ENCODE data around the gene KANTR.
A peak's percentile ranks its signal among the peaks of the same experiment; 100 is the strongest.

Gene KANTR

GRCh38 chrX:53073115-53073586 lies 20.8 kb upstream of the KANTR start:
- no peak for TF ChIP-seq CTCF (IDR thresholded peaks at IDR 0.05; ENCODE audit: low read depth, low read length)
- no peak for DNase-seq (ENCODE audit: low read depth in 2 of 2)
- no peak overlapping the region for H3K4me3 ChIP-seq (replicated peaks in 1 of 2; ENCODE audit: low read depth in 2 of 2, low read length in 2 of 2)

DNA sequence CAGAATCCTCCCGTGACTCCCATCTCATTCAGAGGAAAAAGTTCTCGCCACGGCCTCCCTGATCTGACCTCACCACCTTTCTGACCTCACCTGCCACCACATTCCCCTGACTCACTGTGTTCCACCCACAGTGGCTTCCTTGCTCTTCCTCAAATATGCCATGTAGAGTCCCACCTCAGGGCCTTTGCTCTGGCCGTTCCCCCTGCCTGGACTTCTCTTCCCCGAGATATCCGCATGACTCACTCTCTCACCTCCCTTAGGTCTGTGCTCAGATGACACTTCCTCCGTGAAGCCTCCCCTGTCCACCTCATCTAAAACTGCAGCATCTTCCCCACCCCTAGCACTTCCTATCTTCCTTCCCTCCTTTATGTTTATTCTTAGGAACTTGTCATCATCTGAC lies 18.9 kb upstream of the KANTR start:
- H3K4me3 ChIP-seq (replicated peaks in 1 of 2; ENCODE audit: low read depth in 2 of 2, low read length in 2 of 2), result no peak overlapping the region
- TF ChIP-seq CTCF (IDR thresholded peaks at IDR 0.05; ENCODE audit: low read depth, low read length), result no peak
- no peak for DNase-seq (ENCODE audit: low read depth in 2 of 2)

GRCh38 chrX:53076671-53077070 lies 17.3 kb upstream of the KANTR start:
- DNase-seq (ENCODE audit: low read depth in 2 of 2), result no peak
- TF ChIP-seq CTCF (IDR thresholded peaks at IDR 0.05; ENCODE audit: low read depth, low read length), result no peak
- H3K4me3 ChIP-seq (replicated peaks in 1 of 2; ENCODE audit: low read depth in 2 of 2, low read length in 2 of 2), result no peak overlapping the region

DNA sequence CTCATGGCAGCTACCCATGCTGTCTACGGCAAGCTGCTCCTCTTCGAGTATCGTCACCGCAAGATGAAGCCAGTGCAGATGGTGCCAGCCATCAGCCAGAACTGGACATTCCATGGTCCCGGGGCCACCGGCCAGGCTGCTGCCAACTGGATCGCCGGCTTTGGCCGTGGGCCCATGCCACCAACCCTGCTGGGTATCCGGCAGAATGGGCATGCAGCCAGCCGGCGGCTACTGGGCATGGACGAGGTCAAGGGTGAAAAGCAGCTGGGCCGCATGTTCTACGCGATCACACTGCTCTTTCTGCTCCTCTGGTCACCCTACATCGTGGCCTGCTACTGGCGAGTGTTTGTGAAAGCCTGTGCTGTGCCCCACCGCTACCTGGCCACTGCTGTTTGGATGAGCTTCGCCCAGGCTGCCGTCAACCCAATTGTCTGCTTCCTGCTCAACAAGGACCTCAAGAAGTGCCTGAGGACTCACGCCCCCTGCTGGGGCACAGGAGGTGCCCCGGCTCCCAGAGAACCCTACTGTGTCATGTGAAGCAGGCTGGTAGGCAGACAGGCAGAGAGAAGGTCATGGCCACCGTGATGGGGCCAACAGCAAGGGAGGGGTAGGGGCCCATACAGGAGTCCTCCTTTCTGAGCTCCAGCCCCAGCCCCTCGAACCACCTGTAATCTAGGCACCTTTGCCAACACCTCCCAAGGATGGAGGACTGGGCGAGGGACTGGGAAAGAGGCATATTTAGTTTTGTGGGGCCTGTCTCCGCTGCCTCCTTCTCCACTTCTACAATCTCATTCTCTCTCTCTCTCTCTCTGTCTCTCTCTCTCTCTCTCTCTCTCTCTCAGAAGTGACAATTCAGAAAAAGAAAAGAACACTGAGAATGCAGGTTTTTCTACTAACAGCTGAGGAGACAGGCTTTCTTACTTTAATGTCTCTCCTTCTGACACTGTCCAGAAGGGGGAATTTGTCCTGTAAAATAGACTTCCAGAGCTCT lies 16.4 kb upstream of the KANTR start:
- TF ChIP-seq CTCF (IDR thresholded peaks at IDR 0.05; ENCODE audit: low read depth, low read length), result no peak
- no peak overlapping the region for H3K4me3 ChIP-seq (replicated peaks in 1 of 2; ENCODE audit: low read depth in 2 of 2, low read length in 2 of 2)
- no peak for DNase-seq (ENCODE audit: low read depth in 2 of 2)

DNA sequence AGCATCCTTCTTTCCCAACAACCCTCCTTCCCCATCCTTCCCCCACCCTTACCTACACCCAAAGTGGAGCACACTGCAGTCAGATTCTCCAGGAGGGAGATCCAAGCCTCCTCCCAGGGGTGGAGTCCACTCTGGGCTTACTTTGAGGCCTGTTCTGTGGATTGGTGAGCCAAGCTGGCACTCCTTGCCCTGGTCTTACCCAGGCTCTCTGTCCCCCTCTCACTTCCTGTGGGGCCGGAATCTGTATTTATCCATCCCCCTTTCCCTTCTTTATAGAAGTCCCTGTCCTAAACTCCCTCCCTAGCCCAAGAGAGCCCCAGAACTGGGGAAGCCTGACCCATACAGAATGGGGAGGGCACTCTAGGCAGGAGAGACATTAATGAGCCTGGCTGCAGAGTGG lies 15.0 kb upstream of the KANTR start:
- DNase-seq (ENCODE audit: low read depth in 2 of 2), result no peak
- no peak for TF ChIP-seq CTCF (IDR thresholded peaks at IDR 0.05; ENCODE audit: low read depth, low read length)
- no peak overlapping the region for H3K4me3 ChIP-seq (replicated peaks in 1 of 2; ENCODE audit: low read depth in 2 of 2, low read length in 2 of 2)

DNA sequence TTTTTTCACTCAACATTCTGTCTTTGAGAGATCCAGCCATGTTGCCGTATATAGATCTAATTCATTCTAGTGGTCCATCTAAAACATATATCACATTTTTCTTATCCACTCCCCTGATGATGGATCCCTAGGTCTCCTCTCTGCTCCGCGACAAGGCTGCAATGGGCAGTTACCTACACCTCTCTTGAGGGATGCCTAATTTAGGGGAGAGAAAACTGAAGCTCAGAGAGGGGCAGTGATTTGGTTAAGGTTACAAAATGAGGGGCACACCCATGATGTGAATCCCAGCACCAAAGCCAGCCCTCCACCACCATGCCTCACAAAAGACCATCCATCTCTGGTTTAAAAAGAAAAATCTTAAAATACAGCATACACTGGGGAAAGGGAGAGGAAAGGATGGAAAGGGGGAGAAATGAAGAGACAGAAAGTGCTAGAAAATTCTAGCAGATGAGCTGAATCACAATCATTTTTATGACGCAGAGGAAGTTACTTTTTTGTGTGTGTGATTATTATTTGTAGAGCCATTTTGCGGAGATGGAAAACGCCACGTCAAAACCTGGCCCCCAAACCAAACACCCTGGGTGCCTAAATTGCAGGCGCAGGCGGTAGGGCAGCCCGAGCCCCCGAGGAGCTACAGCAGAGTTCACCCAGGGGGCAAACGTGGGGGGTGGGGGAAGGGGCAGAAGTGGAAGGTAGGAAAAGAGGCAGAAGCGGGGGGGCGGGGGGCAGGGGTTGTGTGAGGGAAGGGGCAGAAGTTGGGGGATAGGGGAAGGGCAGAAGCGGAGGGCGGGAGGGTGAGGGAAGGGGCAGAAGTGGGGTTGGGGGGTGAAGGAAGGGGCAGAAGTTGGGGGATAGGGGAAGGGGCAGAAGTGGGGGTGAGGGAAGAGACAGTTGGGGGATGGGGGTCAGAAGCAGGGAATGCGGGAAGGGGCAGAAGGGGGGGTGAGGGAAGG lies 13.0 kb upstream of the KANTR start:
- DNase-seq (ENCODE audit: low read depth in 2 of 2), result peak; percentile 33 to 37
- no peak for TF ChIP-seq CTCF (IDR thresholded peaks at IDR 0.05; ENCODE audit: low read depth, low read length)
- H3K4me3 ChIP-seq (replicated peaks in 1 of 2; ENCODE audit: low read depth in 2 of 2, low read length in 2 of 2), result peak overlapping the region in 1 of 2 donors; percentile 30

All from cardiac fibroblast (primary cell).